IPS-18c (cell line): ENCODE results near the gene RNF41.

Experiments
- H3K4me3 ChIP-seq: 2 replicates; pipeline ENCODE4 v1.7.0; 2013; ENCODE audit warnings: low read depth, mild to moderate bottlenecking, low read length, moderate library complexity; ENCODE audit not compliant: insufficient read depth
- H3K9me3 ChIP-seq: one replicate; pipeline ENCODE4 v1.6.1; 2013; ENCODE audit warnings: mild to moderate bottlenecking, low read length, moderate library complexity; ENCODE audit not compliant: control insufficient read depth, insufficient read depth

Gene RNF41

DNA sequence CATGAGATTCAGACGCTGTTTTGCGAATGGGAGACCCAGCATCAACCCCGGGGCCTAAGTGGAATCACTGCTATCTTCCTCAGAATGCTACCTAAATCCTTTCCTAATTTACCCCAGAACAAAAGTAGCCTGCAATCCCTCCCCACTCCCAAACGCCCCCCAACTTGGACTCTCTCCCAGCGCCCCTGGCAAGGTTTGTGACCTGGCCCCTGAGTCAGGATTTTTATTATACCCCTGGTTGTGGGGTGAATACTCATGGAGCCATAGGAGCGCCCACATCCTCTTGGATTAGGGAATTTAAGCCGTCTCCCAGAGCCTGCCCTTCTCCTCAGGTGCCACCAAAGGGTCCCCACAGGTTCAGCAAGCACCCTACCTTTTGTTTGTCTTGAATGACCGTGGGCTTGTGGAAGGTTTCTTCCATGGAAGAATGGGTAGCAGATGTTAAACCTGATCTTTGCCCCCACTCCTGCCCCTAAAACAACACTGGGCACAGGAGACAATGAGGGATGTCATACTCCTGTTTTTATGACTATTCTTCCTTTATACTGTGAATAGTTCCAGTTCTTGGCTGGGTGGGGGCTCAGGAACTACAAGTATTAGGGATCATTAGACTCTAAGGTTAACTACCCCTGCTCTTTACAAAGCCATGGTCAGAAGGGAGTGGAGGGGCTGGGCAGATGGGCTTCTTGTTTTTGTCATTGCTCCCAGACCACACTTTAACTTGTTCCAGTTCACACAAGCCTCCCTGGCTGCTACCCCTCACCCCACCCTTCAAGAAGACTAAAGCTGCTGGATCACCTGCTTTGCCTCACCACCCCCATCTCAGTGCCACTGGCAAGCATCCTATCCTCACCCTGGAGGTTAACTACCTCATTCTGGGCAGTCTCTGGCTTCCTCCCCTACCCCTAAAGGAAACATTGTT is 68.7 kb downstream of the RNF41 start:
- H3K4me3 ChIP-seq = peak overlapping the region; percentile 65
- no peaks in the 10 kb centered on the region for H3K9me3 ChIP-seq
